ACC112 (cell line): ENCODE measurements around the gene ZNF175.

ENCODE experiments used
- H2AFZ ChIP-seq: fragments of 200-600 bp; sonication (generic); one replicate; pipeline ENCODE4 v1.6.0; 2017; ENCODE audit warnings: antibody characterized with exemption, low read length; ENCODE audit not compliant: unreplicated experiment
- H3K27ac ChIP-seq: fragments of 200-600 bp; sonication (generic); 2 replicates; pipeline ENCODE4 v1.5.1; 2014; ENCODE audit warnings: low read depth, mild to moderate bottlenecking, antibody characterized with exemption, low read length, moderate library complexity
- H3K27me3 ChIP-seq: fragments of 200-600 bp; sonication (generic); 2 replicates; pipeline ENCODE4 v1.6.1; 2014; ENCODE audit warnings: mild to moderate bottlenecking, antibody characterized with exemption, low read length, moderate library complexity, mixed read lengths; ENCODE audit not compliant: insufficient read depth
- H3K36me3 ChIP-seq: fragments of 200-600 bp; sonication (generic); 2 replicates; pipeline ENCODE4 v1.6.1; 2016; ENCODE audit warnings: mild to moderate bottlenecking, antibody characterized with exemption, low read length, moderate library complexity, mixed read lengths; ENCODE audit not compliant: insufficient read depth
- H3K4me1 ChIP-seq: fragments of 200-600 bp; sonication (generic); one replicate; pipeline ENCODE4 v1.6.1; 2016; ENCODE audit warnings: low read length, mixed read lengths; ENCODE audit not compliant: insufficient read depth, unreplicated experiment, control insufficient read depth
- H3K4me3 ChIP-seq: fragments of 200-600 bp; sonication (generic); 2 replicates; pipeline ENCODE4 v1.5.1; 2014; ENCODE audit warnings: mild to moderate bottlenecking, low read depth, low read length
- H3K79me2 ChIP-seq: fragments of 200-600 bp; sonication (generic); one replicate; pipeline ENCODE4 v1.6.0; 2016; ENCODE audit warnings: low read length; ENCODE audit not compliant: control insufficient read depth, unreplicated experiment, insufficient read depth

Gene ZNF175

GRCh38 chr19:51541458-51542357 is 29.4 kb upstream of the ZNF175 start:
- Histone ChIP-seq H3K27me3 (peaks cover 12% of the 10 kb centered on the region; the same call in 1 of the 2 replicates), H3K79me2 (no peaks in the 10 kb centered on the region), H3K36me3 (no peaks in the 10 kb centered on the region), H3K4me3 (no peak overlapping the region), H3K4me1 (no peaks in the 10 kb centered on the region), H3K27ac (no peak overlapping the region), H2AFZ (no peak overlapping the region)

GRCh38 chr19:51542699-51543098 is 28.4 kb upstream of the ZNF175 start:
- no peaks in the 10 kb centered on the region for H3K36me3 ChIP-seq
- H3K79me2 ChIP-seq = no peaks in the 10 kb centered on the region
- H3K27me3 ChIP-seq = peaks cover 15% of the 10 kb centered on the region; the same call in 1 of the 2 replicates
- peaks cover 5% of the 10 kb centered on the region for H3K4me1 ChIP-seq
- no peak overlapping the region for H2AFZ ChIP-seq
- no peak overlapping the region for H3K27ac ChIP-seq
- H3K4me3 ChIP-seq = no peak overlapping the region

GRCh38 chr19:51544038-51544437 is 27.0 kb upstream of the ZNF175 start:
- Histone ChIP-seq H3K4me1 (peaks cover 5% of the 10 kb centered on the region), H3K79me2 (no peaks in the 10 kb centered on the region), H3K27me3 (0 out of 2 replicates have a peak, but pooled peaks cover 9% of the 10 kb centered on the region), H3K36me3 (no peaks in the 10 kb centered on the region), H3K27ac (no peak overlapping the region), H3K4me3 (no peak overlapping the region), H2AFZ (no peak overlapping the region)

GRCh38 chr19:51546107-51546649 is 24.9 kb upstream of the ZNF175 start:
- H3K27me3 ChIP-seq = 0 out of 2 replicates have a peak, but pooled peaks cover 6% of the 10 kb centered on the region
- no peaks in the 10 kb centered on the region for H3K79me2 ChIP-seq
- no peak overlapping the region for H2AFZ ChIP-seq
- H3K4me3 ChIP-seq = no peak overlapping the region
- H3K36me3 ChIP-seq = no peaks in the 10 kb centered on the region
- peaks cover 5% of the 10 kb centered on the region for H3K4me1 ChIP-seq
- no peak overlapping the region for H3K27ac ChIP-seq

GRCh38 chr19:51546650-51547396 is 24.3 kb upstream of the ZNF175 start:
- peaks cover 5% of the 10 kb centered on the region for H3K4me1 ChIP-seq

GRCh38 chr19:51547397-51548212 is 23.5 kb upstream of the ZNF175 start:
- Histone ChIP-seq H3K4me1 (peaks cover 5% of the 10 kb centered on the region), H2AFZ (no peak overlapping the region), H3K79me2 (no peaks in the 10 kb centered on the region), H3K27ac (no peak overlapping the region), H3K27me3 (0 out of 2 replicates have a peak, but pooled peaks cover 8% of the 10 kb centered on the region), H3K4me3 (no peak overlapping the region), H3K36me3 (no peaks in the 10 kb centered on the region)

More at GRCh38 chr19:51546650-51547396, 24.3 kb upstream of the ZNF175 start:
- Histone ChIP-seq H3K36me3 (no peaks in the 10 kb centered on the region), H3K4me3 (no peak overlapping the region), H3K27me3 (0 out of 2 replicates have a peak, but pooled peaks cover 6% of the 10 kb centered on the region), H2AFZ (no peak overlapping the region), H3K79me2 (no peaks in the 10 kb centered on the region), H3K27ac (no peak overlapping the region; the same call in 1 of the 2 replicates)

GRCh38 chr19:51548213-51548651 is 22.9 kb upstream of the ZNF175 start:
- Histone ChIP-seq H2AFZ (no peak overlapping the region), H3K36me3 (no peaks in the 10 kb centered on the region), H3K79me2 (no peaks in the 10 kb centered on the region), H3K27ac (no peak overlapping the region), H3K4me1 (peaks cover 5% of the 10 kb centered on the region), H3K4me3 (no peak overlapping the region), H3K27me3 (0 out of 2 replicates have a peak, but pooled peaks cover 9% of the 10 kb centered on the region)

- no peaks in the 10 kb centered on the region for H3K36me3 ChIP-seq
- H3K4me1 ChIP-seq = peaks cover 5% of the 10 kb centered on the region
- no peak overlapping the region for H3K4me3 ChIP-seq
- H2AFZ ChIP-seq = no peak overlapping the region
- no peak overlapping the region for H3K27ac ChIP-seq
- H3K27me3 ChIP-seq = 0 out of 2 replicates have a peak, but pooled peaks cover 9% of the 10 kb centered on the region
- H3K79me2 ChIP-seq = no peaks in the 10 kb centered on the region
Measured at GRCh38 chr19:51548891-51549305, 22.2 kb upstream of the ZNF175 start.

GRCh38 chr19:51549533-51550324 is 21.4 kb upstream of the ZNF175 start:
- Histone ChIP-seq H3K27ac (no peak overlapping the region), H3K36me3 (no peaks in the 10 kb centered on the region), H3K27me3 (0 out of 2 replicates have a peak, but pooled peaks cover 6% of the 10 kb centered on the region), H3K79me2 (no peaks in the 10 kb centered on the region), H3K4me3 (no peak overlapping the region), H3K4me1 (peaks cover 5% of the 10 kb centered on the region), H2AFZ (no peak overlapping the region)
